ENCODE results near the gene RHOT2.

RHOT2 gene

GRCh38 chr16:662095-662494 lies 5.8 kb upstream of the RHOT2 start:
- H3K4me1 Mint-ChIP-seq, result no peaks in the 10 kb centered on the region
- no peaks in the 10 kb centered on the region for H3K27me3 Mint-ChIP-seq (ENCODE audit: low read depth)
- no peak overlapping the region for H3K27ac Mint-ChIP-seq

GRCh38 chr16:662597-662996 lies 5.3 kb upstream of the RHOT2 start:
- Mint-ChIP-seq H3K36me3 (ENCODE audit: low read depth) (no peaks in the 10 kb centered on the region), H3K9me3 (no peaks in the 10 kb centered on the region), H3K27me3 (ENCODE audit: low read depth) (no peaks in the 10 kb centered on the region), H3K27ac (no peak overlapping the region), H3K4me3 (no peak overlapping the region), H3K4me1 (no peaks in the 10 kb centered on the region)
- no peak for TF ChIP-seq CTCF (IDR thresholded peaks at IDR 0.05; ENCODE audit: unreplicated experiment in 3 of 3)

More at GRCh38 chr16:662095-662494, 5.8 kb upstream of the RHOT2 start:
- Mint-ChIP-seq H3K4me3 (no peak overlapping the region), H3K9me3 (no peaks in the 10 kb centered on the region), H3K36me3 (ENCODE audit: low read depth) (no peaks in the 10 kb centered on the region)
- TF ChIP-seq CTCF (IDR thresholded peaks at IDR 0.05; ENCODE audit: unreplicated experiment in 3 of 3), result no peak

GRCh38 chr16:666572-666971 lies 1.4 kb upstream of the RHOT2 start:
- Mint-ChIP-seq H3K36me3 (ENCODE audit: low read depth) (peaks cover 3% of the 10 kb centered on the region), H3K27me3 (ENCODE audit: low read depth) (no peaks in the 10 kb centered on the region), H3K4me1 (no peaks in the 10 kb centered on the region), H3K27ac (no peak overlapping the region), H3K9me3 (no peaks in the 10 kb centered on the region), H3K4me3 (peak overlapping the region in 1 of 3 experiments; percentile 50)
- no peak for TF ChIP-seq CTCF (IDR thresholded peaks at IDR 0.05; ENCODE audit: unreplicated experiment in 3 of 3)

GRCh38 chr16:667113-667779 lies 686 bp upstream of the RHOT2 start:
- Mint-ChIP-seq H3K27ac (peak overlapping the region; percentile 50 to 83 (median 77)), H3K4me3 (peak overlapping the region; percentile 69 to 76 (median 74)), H3K27me3 (ENCODE audit: low read depth) (no peaks in the 10 kb centered on the region), H3K36me3 (ENCODE audit: low read depth) (peaks cover 3% of the 10 kb centered on the region), H3K9me3 (no peaks in the 10 kb centered on the region), H3K4me1 (no peaks in the 10 kb centered on the region)
- TF ChIP-seq CTCF (IDR thresholded peaks at IDR 0.05; ENCODE audit: unreplicated experiment in 3 of 3), result no peak

GRCh38 chr16:668519-669171 lies 713 bp downstream of the RHOT2 start:
- Mint-ChIP-seq H3K4me1 (no peaks in the 10 kb centered on the region), H3K36me3 (ENCODE audit: low read depth) (peaks cover 3% of the 10 kb centered on the region), H3K4me3 (peak overlapping the region; percentile 82 to 85 (median 83)), H3K27me3 (ENCODE audit: low read depth) (no peaks in the 10 kb centered on the region), H3K27ac (no peak overlapping the region), H3K9me3 (no peaks in the 10 kb centered on the region)
- no peak for TF ChIP-seq CTCF (IDR thresholded peaks at IDR 0.05; ENCODE audit: unreplicated experiment in 3 of 3)

GRCh38 chr16:669666-670065 lies 1.7 kb downstream of the RHOT2 start:
- Mint-ChIP-seq H3K36me3 (ENCODE audit: low read depth) (peaks cover 3% of the 10 kb centered on the region), H3K4me3 (peak overlapping the region; percentile 82 to 85 (median 83)), H3K4me1 (no peaks in the 10 kb centered on the region), H3K27me3 (ENCODE audit: low read depth) (no peaks in the 10 kb centered on the region), H3K27ac (no peak overlapping the region), H3K9me3 (no peaks in the 10 kb centered on the region)
- TF ChIP-seq CTCF (IDR thresholded peaks at IDR 0.05; ENCODE audit: unreplicated experiment in 3 of 3), result no peak

Measured in nephron (organoid).